ENCODE results near the gene RIC1.
"Not testable (repeated sequence)": the region's sequence is repeated elsewhere in the genome, so short reads cannot be mapped to it uniquely, and the experiment has no call there.

The RIC1 gene

DNA sequence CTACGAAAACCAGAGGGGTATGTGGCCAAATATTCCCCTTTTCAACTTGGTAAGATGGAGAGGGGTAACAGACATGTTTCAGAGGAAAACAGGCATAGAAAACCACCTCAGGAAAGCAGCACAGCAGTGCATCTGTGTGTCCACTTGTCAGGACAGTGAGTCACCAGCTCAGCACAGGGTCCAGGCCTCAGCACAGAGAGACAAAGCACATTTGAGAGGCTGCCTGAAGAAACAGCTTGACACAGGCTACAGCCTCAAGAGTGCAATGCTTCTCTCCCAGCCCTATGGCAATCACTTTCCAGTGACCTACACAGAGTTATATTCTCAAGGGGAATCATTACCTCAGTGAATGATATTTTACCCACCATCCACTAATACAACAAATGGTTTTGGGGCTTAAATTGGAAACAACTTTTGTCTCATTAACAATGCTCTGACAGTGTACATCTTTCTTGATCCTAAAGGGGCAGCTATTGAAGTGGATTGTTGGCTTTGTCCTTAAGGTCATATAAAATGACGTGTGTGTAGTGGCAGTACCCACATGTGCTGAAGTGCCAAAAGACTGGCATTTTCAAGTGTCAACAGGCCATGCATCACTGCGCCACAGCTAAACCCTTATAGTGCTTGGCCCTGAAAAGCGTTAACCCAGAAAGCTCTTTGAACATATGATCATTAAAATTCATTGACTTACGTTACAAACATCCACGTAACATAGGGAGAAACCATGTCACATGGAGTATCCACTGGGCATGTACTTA is 157.6 kb downstream of the RIC1 start:
- no peak for DNase-seq (ENCODE audit: low read depth)

DNA sequence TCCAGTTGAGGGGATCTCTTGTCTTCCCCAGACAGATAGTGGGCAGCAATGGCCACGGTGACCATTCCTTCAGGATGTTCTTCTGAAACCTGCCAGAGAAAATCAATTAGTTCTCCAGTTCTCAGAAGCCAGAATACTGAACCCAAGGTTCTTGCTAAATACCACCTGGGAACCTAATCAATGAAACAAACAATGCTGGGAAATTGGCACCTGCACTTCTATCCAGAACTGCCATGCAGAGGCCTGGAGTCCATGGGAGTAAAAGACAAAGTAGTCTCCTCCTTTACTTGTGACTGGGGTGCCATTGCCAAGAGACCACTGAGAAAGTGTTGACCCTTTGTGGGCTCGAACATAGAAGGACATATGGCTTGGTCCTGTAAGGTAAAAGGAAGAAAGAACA is 158.3 kb downstream of the RIC1 start:
- no peak for DNase-seq (ENCODE audit: low read depth)

GRCh38 chr9:5787759-5788302 is 158.9 kb downstream of the RIC1 start:
- no peak for DNase-seq (ENCODE audit: low read depth)

DNA sequence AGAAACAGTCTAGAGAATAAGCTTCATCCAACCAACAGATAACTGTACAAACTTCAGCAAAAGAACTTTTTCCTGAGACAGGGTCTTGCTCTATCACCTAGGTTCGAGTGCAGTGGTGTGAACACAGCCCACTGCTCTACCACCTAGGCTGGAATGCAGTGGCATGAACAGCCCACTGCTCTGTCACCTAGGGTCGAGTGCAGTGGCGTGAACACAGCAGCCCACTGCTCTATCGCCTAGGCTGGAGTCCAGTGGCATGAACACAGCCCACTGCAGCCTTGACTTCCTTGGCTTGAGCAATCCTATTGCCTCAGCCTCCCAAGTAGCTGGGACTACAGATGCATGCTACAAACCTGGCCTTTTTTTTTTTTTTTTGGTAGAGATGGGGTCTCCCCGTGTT is 160.6 kb downstream of the RIC1 start:
- DNase-seq (ENCODE audit: low read depth) = no peak

DNA sequence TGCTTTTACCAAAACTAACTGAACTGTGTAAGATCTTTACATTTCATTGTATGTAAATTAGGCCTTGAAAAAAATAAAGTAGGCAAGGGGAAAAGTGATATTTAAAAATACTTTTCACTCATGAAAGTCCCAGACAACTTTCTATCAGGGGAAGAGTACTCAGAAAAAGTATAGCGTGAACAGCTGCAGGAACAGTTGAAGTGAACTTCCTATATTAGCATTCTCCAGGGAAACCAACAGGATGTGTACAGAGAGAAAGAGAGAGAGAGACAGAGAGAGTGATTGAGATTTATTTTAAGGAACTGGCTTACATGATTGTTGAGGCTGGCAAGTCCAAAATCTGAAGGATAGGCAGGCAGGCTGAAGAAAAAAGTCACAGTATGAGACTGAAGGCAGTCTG is 162.0 kb downstream of the RIC1 start:
- no peak for DNase-seq (ENCODE audit: low read depth)

DNA sequence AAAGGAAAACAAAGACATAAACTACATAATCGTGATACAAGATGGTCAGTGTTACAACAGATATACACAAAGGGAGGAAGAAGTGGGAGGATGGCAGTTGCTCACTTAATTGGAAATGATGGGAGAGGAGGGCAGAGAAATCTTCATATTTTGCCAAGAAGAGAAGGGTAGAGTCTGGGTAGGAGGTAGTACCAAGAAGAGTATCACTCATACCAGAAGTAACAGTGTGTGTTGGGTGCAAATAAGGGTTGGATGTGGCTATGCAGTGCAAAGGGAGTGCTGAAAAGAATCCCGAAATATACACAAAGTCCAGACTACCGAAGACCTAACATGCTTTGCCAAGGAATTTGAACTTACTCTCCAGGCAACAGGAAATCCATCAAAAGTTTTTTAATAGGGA is 163.0 kb downstream of the RIC1 start:
- no peak for DNase-seq (ENCODE audit: low read depth)

GRCh38 chr9:5793812-5794211 is 164.9 kb downstream of the RIC1 start:
- no peak for DNase-seq (ENCODE audit: low read depth)

DNA sequence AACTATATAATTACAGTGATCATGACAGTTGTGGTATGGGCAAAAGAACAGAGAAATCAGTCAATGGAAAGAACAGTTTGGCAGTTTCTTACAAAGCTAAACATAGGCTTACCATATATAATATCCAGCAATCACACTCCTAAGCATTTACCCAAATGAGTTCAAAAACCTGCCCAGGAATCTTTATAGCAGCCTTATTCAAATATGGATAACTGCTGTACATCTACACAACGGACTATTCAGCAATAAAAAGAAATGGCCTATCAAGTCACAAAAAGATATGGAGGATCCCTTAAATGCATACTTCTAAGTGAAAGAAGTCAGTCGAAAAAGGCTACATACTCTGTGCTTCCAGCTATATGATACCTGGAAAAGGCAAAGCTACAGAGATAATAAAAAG is 167.4 kb downstream of the RIC1 start:
- DNase-seq (ENCODE audit: low read depth) = no peak

GRCh38 chr9:5798581-5798980 is 169.7 kb downstream of the RIC1 start:
- no peak for DNase-seq (ENCODE audit: low read depth)

DNA sequence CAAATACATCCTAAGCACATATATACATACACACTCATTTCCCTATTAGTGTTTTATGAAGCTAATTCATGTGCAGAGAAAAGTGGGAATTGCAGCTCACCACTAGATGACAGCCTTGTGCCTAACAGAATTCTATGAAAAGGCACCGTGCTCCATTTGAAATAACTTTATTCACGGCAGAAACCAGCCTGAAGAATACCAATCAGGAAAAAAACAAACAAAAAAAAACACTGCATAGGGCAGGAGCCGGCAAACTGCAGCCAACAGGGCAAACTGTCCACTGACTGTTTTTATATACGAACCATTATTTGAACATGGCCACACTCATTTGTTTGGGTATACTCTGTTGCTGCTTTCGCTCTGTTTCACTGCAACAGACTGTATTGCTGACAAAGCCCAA is 170.4 kb downstream of the RIC1 start:
- peak; percentile 58 for DNase-seq (ENCODE audit: low read depth)

- DNase-seq (ENCODE audit: low read depth) = not testable (repeated sequence)
Observed at GRCh38 chr9:5800378-5800777, 171.5 kb downstream of the RIC1 start.

DNA sequence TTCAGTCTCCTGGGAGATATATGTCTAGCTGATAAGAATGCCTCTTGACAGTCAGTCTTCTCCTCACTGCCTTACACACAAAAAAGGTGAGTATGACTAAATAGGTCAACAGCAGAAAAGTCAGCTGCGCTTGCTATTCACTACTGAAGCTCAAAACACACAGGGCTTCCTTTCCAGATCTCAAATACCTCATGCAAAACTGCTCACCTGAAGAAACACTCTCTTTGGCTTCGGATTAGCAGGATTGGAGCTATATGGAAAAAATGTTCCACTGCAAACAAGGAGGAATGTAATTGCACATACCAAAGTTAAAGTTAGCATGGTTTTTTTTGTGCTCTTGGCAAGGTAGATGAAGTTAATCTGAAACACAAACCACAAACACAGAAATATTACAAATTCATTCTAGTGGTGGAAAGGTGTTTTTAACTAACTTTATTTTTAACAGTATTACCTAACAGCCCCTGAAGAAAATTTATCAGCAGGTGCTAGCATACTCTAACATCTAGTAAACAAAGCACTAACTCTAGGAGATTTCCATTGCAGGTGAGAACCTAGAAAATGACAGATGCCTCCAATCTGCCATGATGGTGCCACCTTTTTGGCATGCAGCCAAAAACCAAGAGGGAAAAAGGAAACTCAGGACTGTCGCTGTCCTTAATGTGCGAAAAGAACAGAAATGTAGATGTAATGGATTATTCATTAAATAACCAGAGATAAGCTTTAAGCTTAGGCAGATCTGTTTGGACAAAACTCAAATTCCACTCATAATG is 172.2 kb downstream of the RIC1 start:
- DNase-seq (ENCODE audit: low read depth) = no peak

DNA sequence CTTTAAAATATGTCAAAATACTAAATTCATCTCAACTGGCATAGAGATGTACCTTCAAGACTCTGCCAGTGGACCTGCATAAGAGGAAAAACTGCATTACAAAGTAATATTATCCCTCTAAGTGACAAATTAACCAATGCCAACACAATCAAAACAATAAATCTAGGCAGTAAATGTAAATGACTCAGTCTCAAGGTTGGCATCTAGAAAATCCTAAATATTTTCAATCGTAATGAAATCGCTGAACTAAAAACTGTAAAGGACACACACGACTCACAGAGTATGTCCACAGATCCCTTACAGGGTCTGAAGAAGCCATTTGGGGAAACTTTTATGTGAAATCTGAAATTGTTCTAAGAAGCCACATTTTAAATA is 172.8 kb downstream of the RIC1 start:
- DNase-seq (ENCODE audit: low read depth) = no peak

DNA sequence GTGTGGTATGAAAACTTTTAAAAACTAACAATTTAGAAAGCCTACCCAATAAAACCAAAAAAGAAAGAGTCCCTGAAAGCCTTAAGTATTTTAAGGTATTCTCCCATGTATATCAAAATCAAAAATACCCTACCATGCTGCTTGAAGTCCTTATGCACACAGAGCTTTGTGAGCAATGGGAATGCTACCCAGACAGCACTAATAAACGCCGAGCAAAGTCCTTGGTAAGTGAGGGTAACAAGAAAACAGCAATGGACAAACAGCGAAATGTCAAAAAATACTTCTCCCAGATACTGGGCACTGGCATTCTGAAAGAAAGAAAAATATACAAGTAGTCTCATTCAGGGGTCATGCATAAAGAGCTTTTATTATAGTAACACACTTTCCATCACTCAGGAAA is 176.6 kb downstream of the RIC1 start:
- DNase-seq (ENCODE audit: low read depth) = no peak

- DNase-seq (ENCODE audit: low read depth) = no peak
Observed at GRCh38 chr9:5811751-5812150, 182.8 kb downstream of the RIC1 start.

- no peak for DNase-seq (ENCODE audit: low read depth)
Observed at GRCh38 chr9:5813824-5814223, 184.9 kb downstream of the RIC1 start.

DNA sequence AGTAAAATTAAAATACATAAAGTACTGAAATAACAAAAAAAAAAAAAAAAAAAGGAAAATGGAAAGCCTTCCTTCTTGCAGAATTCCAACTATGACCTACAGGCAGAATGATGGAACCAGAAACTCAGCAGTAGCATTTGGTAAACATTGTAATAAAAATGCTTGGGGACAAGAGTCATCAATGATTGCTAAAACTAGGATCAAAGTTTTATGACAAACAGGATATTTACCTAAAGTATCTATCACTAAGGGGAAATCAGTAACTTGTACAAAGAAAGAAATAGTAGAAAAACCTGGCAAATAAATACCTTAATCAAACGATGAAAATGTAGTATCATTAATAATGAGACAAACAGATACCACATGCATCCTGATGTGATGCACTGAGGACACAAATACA is 186.6 kb downstream of the RIC1 start:
- no peak for DNase-seq (ENCODE audit: low read depth)

DNA sequence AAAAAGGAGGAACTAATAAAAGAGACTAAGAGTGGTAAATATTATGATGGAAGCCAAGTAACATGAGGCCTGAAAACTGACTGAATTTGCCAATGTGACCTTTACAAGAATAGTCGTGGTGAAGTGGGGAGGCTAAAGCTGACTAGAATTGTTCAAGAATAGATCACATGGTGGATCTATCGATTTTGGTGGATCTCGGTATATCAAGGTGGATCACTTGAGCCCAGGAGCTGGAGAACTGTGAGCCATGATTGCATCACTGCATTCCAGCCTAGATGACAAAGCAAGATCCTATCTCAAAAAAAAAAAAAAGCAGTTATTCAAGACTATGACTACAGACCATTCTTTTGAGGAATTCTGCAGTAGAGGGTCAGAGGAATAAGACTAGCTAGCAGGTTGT is 189.0 kb downstream of the RIC1 start:
- DNase-seq (ENCODE audit: low read depth) = peak; percentile 34

DNA sequence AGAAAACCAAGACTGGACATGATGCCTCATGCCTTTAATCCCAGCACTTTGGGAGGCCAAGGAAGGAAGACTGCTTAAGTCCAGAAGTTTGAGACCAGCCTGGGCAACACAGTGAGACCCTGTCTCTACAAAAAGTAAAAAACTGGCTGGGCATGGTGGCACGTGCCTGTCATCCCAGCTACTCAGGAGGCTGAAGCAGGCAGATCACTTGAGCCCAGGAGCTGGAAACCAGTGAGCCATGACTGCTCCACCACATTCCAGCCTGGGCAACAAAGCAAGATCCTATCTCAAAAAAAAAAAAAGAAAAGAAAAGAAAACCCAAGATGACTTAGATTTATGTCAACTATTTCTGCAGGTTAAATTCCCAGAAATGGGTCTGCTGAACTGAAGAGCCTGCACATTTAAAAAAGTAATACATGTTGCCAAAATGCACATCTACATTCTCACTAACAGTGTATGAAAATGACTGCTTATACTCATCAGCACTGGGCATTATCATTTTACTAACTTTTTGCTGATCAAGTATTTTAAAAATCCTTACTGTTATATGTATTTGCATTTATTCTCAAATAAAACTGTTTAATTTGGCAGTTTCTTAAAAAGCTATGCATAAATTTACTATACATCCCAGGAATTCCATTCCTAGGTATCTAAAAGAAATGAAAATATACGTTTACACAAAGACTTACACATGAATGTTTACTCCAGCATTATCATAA is 189.7 kb downstream of the RIC1 start:
- DNase-seq (ENCODE audit: low read depth) = no peak

- DNase-seq (ENCODE audit: low read depth) = no peak
Observed at GRCh38 chr9:5819174-5819573, 190.3 kb downstream of the RIC1 start.

GRCh38 chr9:5820425-5820824 is 191.5 kb downstream of the RIC1 start:
- no peak for DNase-seq (ENCODE audit: low read depth)

GRCh38 chr9:5825223-5825622 is 196.3 kb downstream of the RIC1 start:
- no peak for DNase-seq (ENCODE audit: low read depth)
